Measurements from ENCODE around the gene RASA2.

Gene RASA2

DNA sequence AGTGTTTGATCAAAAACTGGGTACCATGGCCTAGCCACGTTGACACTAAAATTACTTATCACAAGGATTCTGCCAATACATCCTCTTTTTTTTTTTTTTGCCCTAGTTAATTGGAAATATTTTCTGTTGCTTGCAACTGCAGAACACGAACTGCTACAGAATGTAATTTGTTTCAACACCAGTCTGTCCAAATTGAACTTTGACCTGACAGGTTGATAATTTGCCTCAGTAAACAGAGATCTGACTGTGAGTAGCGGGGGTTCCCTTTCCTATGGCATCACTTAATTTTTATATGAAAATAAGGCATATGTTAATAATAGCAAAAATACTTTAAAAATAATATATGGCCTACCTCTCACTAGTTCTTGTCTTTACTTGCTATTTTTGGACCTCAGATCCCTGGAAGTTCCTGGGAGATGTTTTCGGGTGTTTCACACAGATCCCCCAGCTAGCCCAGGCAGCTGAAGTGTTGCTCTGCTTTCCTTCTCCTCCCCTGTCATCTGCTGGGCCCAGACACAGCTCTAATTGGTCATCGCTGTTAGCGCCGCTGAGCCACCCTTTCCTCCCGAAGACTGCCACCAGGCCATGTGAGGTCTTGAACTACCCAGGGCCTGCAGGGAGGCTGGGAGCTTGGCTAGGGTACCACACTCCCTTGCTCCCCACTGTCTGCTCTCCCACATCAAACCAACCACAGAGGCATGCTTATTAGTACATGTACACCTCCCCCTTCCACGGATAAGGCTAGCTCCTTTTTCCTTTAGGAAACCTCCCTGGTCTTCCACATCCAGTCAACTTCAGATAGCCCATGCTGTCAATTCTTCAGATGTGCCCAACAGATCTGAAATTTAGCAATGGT, 161.5 kb downstream of the RASA2 start:
- no peak for DNase-seq

DNA sequence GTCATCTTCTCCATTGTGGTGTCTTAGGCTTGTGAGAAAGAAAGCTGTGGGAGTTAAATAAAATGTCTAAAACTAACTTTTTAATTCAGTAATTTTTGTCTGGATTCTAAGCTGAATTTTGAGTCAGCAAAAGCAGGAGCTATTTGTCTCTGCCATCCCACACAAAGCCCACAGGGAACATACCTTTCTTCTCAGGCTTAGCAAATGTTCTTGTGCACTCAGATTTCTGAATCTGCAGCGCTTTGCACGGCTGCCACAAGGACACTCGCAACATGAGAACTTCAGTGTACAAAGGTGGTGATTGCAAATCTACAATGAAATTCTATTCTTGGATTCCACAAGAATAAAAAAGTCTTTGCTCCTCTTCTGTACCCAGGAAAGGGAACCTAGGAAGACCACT, 163.0 kb downstream of the RASA2 start:
- no peak for DNase-seq

DNA sequence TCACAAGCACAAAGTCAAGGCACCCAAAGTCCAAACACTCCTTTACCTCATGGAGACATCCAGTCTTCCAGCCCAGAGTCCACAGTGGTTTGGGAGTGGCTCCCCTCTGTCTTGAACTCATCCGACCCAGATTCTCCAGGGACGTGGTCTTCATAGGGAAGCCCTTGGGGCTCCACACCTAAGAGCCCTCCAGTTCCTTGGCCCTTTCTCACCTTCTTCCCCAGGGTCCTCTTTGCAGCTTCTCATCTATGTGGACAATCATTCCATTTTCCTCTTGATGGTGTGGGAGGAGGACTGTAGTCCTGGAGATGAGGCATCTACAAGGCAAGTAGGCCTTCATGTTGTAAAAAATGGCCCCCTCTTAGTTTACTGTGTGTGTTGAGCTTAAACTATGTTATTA, 164.0 kb downstream of the RASA2 start:
- no peak for DNase-seq

DNA sequence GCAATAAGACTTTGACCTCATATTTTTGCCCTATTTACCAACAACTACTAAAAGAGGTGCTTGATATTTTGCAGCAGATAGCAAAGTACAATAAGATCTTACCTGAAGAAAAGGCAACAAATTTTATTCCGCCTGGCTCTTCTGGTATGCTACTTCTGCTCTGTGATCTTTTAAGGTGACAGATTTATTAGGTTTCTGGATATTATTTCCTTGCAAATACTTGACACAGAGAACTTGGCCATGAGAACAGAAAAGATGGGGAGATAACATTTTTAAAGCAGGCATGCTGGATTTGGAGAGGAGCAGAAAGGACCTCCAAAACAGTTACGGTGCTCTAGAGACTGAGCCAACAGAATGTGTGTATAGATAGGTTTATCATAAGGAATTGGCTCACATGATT, 164.6 kb downstream of the RASA2 start:
- DNase-seq: no peak

DNA sequence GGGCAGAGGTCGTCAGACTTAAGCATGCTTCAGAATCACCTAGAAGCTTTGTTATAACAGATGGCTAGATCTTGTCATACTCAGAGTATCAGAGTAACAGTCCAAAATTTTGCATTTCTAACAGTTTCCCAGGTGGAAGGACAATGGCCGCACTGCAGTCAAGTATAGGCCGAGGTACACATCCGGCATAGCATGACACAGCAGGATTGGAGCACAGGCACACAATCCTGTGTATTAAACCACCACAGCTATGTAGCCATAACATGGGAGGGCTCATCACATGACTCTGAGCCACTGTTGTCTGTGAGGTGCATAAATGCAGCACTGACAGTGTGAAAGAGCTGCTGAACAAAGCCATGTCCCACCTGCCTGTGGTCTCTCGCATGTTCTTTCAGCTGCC, 165.5 kb downstream of the RASA2 start:
- no peak for DNase-seq

DNA sequence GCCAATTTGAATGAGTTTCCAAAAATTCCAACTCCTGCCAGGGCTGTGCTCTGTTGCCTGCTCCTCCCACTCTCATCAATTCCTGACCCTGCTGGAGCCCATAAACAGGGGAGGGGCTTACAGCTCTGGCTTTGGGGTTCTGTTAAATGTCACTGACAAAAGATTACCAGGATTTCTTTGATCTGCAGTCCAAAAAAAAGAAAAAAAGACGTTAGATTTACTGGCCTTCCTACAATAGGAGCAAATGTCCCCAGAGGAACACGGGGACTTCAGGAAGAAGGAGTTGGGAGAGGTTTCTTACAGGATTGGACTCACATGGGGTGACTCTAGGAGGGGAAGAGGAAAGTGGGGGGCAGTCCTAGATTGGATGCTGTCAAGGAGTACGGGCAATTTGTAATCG, 167.0 kb downstream of the RASA2 start:
- DNase-seq: no peak

DNA sequence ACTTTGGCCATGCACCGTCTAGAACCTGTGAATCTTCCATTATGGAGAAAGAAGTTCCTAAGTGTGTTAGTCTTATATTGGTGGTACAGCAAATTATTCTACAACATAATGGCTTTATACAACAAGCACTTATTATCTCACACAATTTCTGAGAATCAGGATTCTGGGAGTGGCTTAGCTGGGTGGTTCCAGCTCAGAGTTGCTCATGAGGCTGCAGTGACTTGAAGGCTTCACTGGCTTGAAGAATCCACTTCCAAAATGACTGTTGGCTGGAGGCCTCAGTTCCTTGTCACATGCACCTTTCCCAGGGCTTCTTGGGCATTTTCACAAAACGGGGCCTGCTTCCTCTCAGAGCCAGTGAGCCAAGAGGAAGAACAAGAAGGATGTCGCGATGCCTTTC, 169.0 kb downstream of the RASA2 start:
- no peak for DNase-seq

DNA sequence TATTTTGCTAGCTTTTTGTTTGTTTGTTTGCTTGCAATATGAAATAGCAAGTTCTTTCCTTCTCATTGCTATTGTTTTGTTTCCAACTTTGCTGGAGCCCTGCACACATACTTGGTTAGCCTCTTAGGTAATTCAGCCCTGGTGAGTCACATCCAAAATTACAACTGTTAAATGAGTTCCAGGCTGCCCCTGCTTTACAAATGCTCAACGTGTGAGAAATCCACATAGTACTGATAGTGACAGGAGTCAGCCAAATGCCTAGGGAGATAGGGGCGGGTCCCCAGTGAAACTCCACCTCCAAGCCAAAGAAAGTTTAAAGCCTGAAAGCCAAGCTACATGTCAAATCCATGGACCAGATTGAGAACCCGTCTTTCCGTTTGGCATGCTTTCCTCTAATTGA, 169.9 kb downstream of the RASA2 start:
- no peak for DNase-seq

DNA sequence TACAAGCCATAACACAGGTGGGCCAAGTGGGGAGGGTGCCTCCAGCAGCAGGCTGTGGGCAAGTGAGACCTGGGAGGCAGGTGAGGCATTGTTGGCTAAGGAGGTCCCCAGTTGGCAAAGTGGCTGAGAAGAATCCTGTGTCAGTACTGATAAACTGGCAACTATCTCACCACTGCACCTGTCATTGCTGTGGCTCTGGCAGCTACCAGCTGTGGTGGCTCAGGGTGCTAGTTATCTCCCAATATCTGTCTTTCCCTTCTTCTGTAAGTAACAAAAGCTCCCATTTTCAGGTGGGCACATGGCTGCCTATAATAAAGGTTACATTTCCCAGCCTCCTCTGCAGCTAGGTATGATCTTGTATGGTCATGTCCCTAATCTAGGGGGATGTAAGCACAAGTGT, 170.7 kb downstream of the RASA2 start:
- DNase-seq: no peak

DNA sequence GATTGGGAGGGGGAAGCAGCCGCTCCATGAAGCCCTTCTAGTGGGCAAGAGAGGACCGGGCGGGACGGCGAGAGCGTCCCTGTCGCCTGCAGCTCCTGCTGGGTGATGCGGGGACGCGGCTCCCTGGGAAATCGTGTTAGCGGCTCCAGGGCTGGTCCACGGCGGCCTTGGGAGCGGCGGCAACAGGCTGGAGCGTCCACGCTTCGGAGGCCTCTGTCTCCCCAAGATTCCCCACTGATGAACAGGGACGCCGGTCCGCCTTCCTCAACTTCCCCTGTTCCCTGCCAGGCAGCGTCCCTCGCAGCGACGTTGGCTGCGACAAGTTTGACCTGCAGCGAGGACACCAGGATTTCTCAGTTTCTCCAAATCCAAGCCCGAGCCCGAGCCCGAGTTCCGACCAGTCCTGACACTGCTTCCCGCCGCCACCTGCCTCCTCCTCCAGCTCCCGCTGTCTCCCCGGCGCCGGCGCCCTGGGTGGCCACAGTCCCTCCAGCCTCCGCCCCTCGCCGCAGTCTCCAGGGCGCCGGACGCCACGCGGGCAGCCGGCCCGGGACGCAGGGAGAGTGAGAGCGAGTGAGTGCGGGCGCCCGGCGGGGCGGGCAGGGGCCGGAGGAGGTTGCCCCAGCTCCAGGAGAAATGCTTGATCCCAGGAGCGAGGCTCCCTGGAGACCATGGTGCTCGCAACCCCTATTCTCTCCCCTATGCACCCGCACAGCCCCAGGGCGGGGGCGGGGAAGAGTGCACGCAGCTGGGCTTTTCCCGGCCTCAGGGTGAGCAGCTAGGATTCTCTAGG, 173.2 kb downstream of the RASA2 start:
- no peak for DNase-seq

DNA sequence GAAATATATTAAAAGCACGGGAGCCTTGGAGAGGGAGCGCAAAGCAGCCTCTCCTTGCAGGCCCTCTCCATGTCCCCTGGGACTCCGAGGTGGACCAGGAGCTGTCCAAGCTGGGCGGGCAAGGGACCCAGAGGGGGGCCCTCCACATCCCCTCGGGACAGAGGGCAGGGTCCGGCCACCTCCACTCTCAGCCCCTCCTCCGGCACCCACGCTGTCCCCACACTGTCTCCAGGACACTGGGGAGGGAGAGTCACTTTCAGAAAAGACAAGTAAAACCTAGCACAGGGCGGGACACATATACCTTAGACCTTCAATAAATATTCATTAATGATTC, 173.8 kb downstream of the RASA2 start:
- no peak for DNase-seq

DNA sequence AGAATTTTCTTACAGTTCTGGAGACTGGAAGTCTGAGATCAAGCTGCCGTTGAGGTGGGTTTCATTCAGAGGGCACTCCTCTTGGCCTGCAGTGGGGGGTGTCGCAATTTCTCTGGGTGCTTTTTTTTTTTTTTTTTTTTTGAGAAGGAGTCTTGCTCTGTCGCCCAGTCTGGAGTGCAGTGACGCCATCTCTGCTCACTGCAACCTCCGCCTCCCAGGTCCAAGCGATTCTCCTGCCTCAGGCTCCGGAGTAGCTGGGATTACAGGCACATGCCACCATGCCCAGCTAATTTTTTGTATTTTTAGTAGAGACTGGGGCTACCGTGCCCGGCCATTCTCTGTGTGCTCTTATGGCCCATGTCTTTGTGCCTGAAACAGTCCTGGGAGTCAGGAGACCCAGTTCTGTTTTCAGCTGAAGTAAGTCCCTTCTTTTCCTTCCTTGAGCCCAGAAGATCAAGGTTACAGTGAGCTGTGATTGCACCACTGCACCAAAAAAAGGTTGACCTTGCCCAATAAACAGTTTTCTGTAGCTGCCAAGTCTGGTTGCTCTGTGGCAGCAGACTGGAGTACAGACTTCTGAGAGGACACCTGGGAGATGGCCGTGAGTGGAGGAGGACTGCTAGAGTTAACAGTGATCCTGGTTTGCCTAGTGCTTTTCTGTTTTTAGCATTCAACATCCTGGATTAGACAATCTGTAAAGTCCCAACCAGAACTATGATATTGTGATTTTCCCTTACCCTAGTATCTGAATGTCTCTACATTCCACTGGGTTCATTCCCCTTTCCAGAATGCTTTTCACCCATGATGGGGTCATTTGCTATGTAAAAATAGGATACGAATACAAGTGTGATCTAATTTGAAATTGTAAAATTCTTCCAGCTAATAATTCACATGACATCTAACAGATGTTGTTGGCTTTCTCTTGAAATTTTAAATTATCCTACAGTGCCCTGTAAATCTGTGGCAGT, 174.7 kb downstream of the RASA2 start:
- no peak for DNase-seq

DNA sequence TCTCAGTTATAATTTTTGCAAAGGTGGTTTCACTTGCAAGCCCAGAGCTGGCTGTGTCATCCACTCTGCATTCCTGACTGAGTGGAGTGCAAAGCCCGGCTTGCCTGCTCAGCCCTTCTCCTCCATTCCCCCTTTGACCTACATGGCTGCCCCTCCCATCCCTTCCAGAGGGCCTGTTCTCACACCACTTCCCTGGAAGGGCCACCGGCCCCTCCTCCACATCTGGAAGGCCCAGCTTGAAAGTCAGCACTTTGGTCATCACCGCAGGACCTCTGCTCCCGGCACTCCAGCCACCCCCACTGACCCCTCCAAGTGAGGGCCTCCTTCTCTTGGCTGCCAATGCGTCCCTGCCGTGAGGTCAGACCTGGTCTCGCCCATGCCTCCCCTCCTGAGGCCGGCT, 177.2 kb downstream of the RASA2 start:
- no peak for DNase-seq

All from cerebellar nuclear complex (tissue), 1 donor.